SJCRH30 (cell line): ENCODE data around the gene TMEM72. TPM values are rescaled to one million over a fixed set of nuclear protein-coding genes. Genes with fewer than 3 reads are reported as not detected.
A peak's percentile ranks its signal among the peaks of the same experiment; 100 is the strongest.

ENCODE experiments used
- DNase-seq, 2 experiments: peaks; one replicate each; pipeline ENCODE4 v3.0.0-alpha.2; 2015 to 2020
- H3K27ac ChIP-seq: fragments of 250-450 bp; sonication (Bioruptor Pico); 2 replicates; pipeline ENCODE4 v1.5.1; 2020; ENCODE audit warnings: mild to moderate bottlenecking, moderate library complexity
- H3K27me3 ChIP-seq: fragments of 250-450 bp; sonication (Bioruptor Pico); 2 replicates; pipeline ENCODE4 v1.5.1; 2020; ENCODE audit warnings: mild to moderate bottlenecking, moderate library complexity
- H3K36me3 ChIP-seq: fragments of 250-450 bp; sonication (Bioruptor Pico); 2 replicates; pipeline ENCODE4 v1.5.1; 2020; ENCODE audit warnings: mild to moderate bottlenecking, moderate library complexity
- H3K4me1 ChIP-seq: fragments of 250-450 bp; sonication (Bioruptor Pico); 2 replicates; pipeline ENCODE4 v1.5.1; 2020; ENCODE audit warnings: mild to moderate bottlenecking, moderate library complexity
- H3K4me3 ChIP-seq: fragments of 250-450 bp; sonication (Bioruptor Pico); 2 replicates; pipeline ENCODE4 v1.5.1; 2020; ENCODE audit warnings: mild to moderate bottlenecking, moderate library complexity
- H3K9me3 ChIP-seq: fragments of 250-450 bp; sonication (Bioruptor Pico); replicated peaks from 2 replicates; pipeline ENCODE4 v1.5.1; 2020; ENCODE audit warnings: mild to moderate bottlenecking, moderate library complexity
- total RNA-seq: library from RNA; depleted of rRNA; stranded (reverse); fragments of >200 nt; shearing (Covaris generic); gene quantifications from 2 replicates; pipeline ENCODE4 v1.2.3, GENCODE V29; 2014

Gene TMEM72
- total RNA-seq, 1 experiment from 2014 or later: 0.02 TPM

- Histone ChIP-seq H3K36me3 (0 out of 2 replicates have a peak, but pooled peaks cover 3% of the 10 kb centered on the region), H3K27me3 (no peaks in the 10 kb centered on the region), H3K27ac (peak overlapping the region; percentile 17; the same call in 1 of the 2 replicates), H3K4me1 (peaks cover 37% of the 10 kb centered on the region), H3K9me3 (no peaks in the 10 kb centered on the region), H3K4me3 (no peak overlapping the region)
- DNase-seq: peak in 1 of 2 experiments; percentile 34
Measured at GRCh38 chr10:44974628-44975430, 63.7 kb downstream of the TMEM72 start.

GRCh38 chr10:44975431-44976331, 64.5 kb downstream of the TMEM72 start:
- Histone ChIP-seq H3K4me3 (no peak overlapping the region), H3K36me3 (0 out of 2 replicates have a peak, but pooled peaks cover 3% of the 10 kb centered on the region), H3K4me1 (peaks cover 46% of the 10 kb centered on the region), H3K27me3 (no peaks in the 10 kb centered on the region), H3K27ac (no peak overlapping the region), H3K9me3 (no peaks in the 10 kb centered on the region)
- DNase-seq: peak; percentile 59 to 75

- Histone ChIP-seq H3K27ac (no peak overlapping the region), H3K9me3 (no peaks in the 10 kb centered on the region), H3K27me3 (no peaks in the 10 kb centered on the region), H3K4me3 (no peak overlapping the region), H3K36me3 (no peaks in the 10 kb centered on the region), H3K4me1 (peaks cover 55% of the 10 kb centered on the region)
- DNase-seq: no peak
Measured at GRCh38 chr10:44976352-44977198, 65.4 kb downstream of the TMEM72 start.

- DNase-seq: no peak
- no peaks in the 10 kb centered on the region for H3K9me3 ChIP-seq
- no peak overlapping the region for H3K27ac ChIP-seq
- H3K4me1 ChIP-seq: peaks cover 57% of the 10 kb centered on the region
- no peaks in the 10 kb centered on the region for H3K36me3 ChIP-seq
- no peaks in the 10 kb centered on the region for H3K27me3 ChIP-seq
- H3K4me3 ChIP-seq: no peak overlapping the region
Measured at GRCh38 chr10:44977287-44978212, 66.4 kb downstream of the TMEM72 start.

GRCh38 chr10:44978213-44978569, 67.1 kb downstream of the TMEM72 start:
- Histone ChIP-seq H3K27me3 (no peaks in the 10 kb centered on the region), H3K4me3 (no peak overlapping the region), H3K36me3 (no peaks in the 10 kb centered on the region), H3K9me3 (no peaks in the 10 kb centered on the region), H3K27ac (peak overlapping the region; percentile 55), H3K4me1 (peaks cover 50% of the 10 kb centered on the region)
- DNase-seq: no peak

- Histone ChIP-seq H3K27me3 (no peaks in the 10 kb centered on the region), H3K9me3 (no peaks in the 10 kb centered on the region), H3K27ac (peak within 1 kb of the TSS; percentile 55), H3K36me3 (no peaks in the 10 kb centered on the region), H3K4me3 (no peak within 1 kb of the TSS), H3K4me1 (peaks cover 46% of the 10 kb centered on the region)
- peak; percentile 77 to 81 for DNase-seq
Measured at GRCh38 chr10:44978570-44979280, 67.6 kb downstream of the TMEM72 start, which contains the start of gene DEPP1. Gene DEPP1 (minus strand): TSS chr10:44978809. CDS start chr10:44978030, 779 bp downstream.

- no peak overlapping the region for H3K4me3 ChIP-seq
- H3K27ac ChIP-seq: peak overlapping the region; percentile 55
- H3K4me1 ChIP-seq: peaks cover 46% of the 10 kb centered on the region
- H3K9me3 ChIP-seq: no peaks in the 10 kb centered on the region
- DNase-seq: no peak
- no peaks in the 10 kb centered on the region; the same call in 1 of the 2 replicates for H3K36me3 ChIP-seq
- no peaks in the 10 kb centered on the region for H3K27me3 ChIP-seq
Measured at GRCh38 chr10:44979281-44980191, 68.4 kb downstream of the TMEM72 start.

- Histone ChIP-seq H3K4me1 (peaks cover 46% of the 10 kb centered on the region), H3K9me3 (no peaks in the 10 kb centered on the region), H3K27me3 (no peaks in the 10 kb centered on the region), H3K27ac (peak overlapping the region; percentile 82), H3K4me3 (no peak overlapping the region), H3K36me3 (no peaks in the 10 kb centered on the region; the same call in 1 of the 2 replicates)
- DNase-seq: no peak
Measured at GRCh38 chr10:44980309-44981171, 69.4 kb downstream of the TMEM72 start.

GRCh38 chr10:44981172-44982113, 70.3 kb downstream of the TMEM72 start:
- peaks cover 39% of the 10 kb centered on the region for H3K4me1 ChIP-seq

GRCh38 chr10:44982114-44982460, 71.0 kb downstream of the TMEM72 start:
- no peak for DNase-seq
- no peak overlapping the region for H3K4me3 ChIP-seq
- H3K9me3 ChIP-seq: no peaks in the 10 kb centered on the region
- H3K4me1 ChIP-seq: peaks cover 39% of the 10 kb centered on the region
- H3K36me3 ChIP-seq: no peaks in the 10 kb centered on the region; the same call in 1 of the 2 replicates
- no peaks in the 10 kb centered on the region for H3K27me3 ChIP-seq
- H3K27ac ChIP-seq: peak overlapping the region; percentile 82

More at GRCh38 chr10:44981172-44982113, 70.3 kb downstream of the TMEM72 start:
- H3K36me3 ChIP-seq: no peaks in the 10 kb centered on the region; the same call in 1 of the 2 replicates
- no peaks in the 10 kb centered on the region for H3K9me3 ChIP-seq
- DNase-seq: peak; percentile 49 to 63
- peak overlapping the region; percentile 82 for H3K27ac ChIP-seq
- no peaks in the 10 kb centered on the region for H3K27me3 ChIP-seq
- H3K4me3 ChIP-seq: no peak overlapping the region
